AG04450 (cell line): Measurements from ENCODE around the gene SFI1. TPM values are rescaled to one million over a fixed set of nuclear protein-coding genes. Genes with fewer than 3 reads are reported as not detected.

Source experiments
- CTCF ChIA-PET: fragments of 300-600, 350-600 bp; formaldehyde crosslinking; extraction: SDS; loops from one replicate; lab custom pipeline; 2022; ENCODE audit warnings: antibody characterized with exemption, inconsistent platforms; lab: Charles Lee
- POLR2A ChIA-PET: fragments of 350-600 bp; formaldehyde crosslinking; extraction: SDS; loops from one replicate; lab custom pipeline; 2021; ENCODE audit warnings: antibody characterized with exemption, inconsistent platforms; lab: Yijun Ruan, JAX
- DNase-seq: peaks from one replicate; pipeline ENCODE4 v3.0.0-alpha.2; 2011; ENCODE audit warnings: low read depth, low spot score
- H3K27ac ChIP-seq: one replicate; pipeline ENCODE4 v1.5.1; 2012; ENCODE audit warnings: low read depth, low read length, control low read depth
- H3K27me3 ChIP-seq: one replicate; pipeline ENCODE4 v1.6.0; 2012; ENCODE audit warnings: low read length; ENCODE audit not compliant: control insufficient read depth, insufficient read depth
- H3K4me3 ChIP-seq: 2 replicates; pipeline ENCODE4 v1.5.1; 2011; ENCODE audit warnings: mild to moderate bottlenecking, low read depth, low read length, control low read depth
- H3K9me3 ChIP-seq: 2 replicates; pipeline ENCODE4 v1.5.1; 2012; ENCODE audit warnings: low read length; ENCODE audit not compliant: control insufficient read depth, insufficient read depth
- polyA plus RNA-seq: library from polyadenylated mRNA; depleted of rRNA; stranded (reverse); fragments of >200 nt; gene quantifications from 2 replicates; pipeline ENCODE4 v1.2.3, GENCODE V29; 2011
- TF ChIP-seq, protein P1 (sequence below): IDR thresholded peaks from 2 replicates; pipeline ENCODE4 v1.5.1; 2011; ENCODE audit warnings: low read depth, low read length, control low read depth, inconsistent platforms

Gene SFI1
- polyA plus RNA-seq, 1 experiment: 4.1 TPM

DNA sequence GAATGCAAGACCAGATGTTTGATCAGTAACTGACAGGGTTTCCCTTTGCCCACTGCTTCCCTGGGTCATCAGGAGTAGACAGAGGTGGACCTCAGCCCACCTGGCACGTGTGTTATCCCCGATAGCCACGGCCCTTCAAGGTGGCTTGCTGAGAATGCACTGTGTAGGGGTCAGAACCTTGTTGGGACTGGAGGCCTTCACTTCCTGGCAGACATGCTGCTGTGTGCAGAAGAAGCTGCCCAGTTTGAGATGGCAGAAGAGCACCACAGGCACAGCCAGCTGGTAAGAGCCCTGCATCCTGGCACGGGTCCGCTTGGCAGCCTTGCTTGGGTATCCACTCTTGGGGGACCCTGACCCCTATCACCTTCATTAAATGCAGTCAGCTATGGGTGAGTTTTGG, 81.8 kb downstream of the SFI1 start:
- Histone ChIP-seq H3K4me3 (no peak overlapping the region), H3K27me3 (no peaks in the 10 kb centered on the region), H3K9me3 (no peaks in the 10 kb centered on the region), H3K27ac (no peak overlapping the region)
- ChIA-PET POLR2A (no interaction called here), CTCF (no interaction called here)
- TF ChIP-seq, protein P1, sequence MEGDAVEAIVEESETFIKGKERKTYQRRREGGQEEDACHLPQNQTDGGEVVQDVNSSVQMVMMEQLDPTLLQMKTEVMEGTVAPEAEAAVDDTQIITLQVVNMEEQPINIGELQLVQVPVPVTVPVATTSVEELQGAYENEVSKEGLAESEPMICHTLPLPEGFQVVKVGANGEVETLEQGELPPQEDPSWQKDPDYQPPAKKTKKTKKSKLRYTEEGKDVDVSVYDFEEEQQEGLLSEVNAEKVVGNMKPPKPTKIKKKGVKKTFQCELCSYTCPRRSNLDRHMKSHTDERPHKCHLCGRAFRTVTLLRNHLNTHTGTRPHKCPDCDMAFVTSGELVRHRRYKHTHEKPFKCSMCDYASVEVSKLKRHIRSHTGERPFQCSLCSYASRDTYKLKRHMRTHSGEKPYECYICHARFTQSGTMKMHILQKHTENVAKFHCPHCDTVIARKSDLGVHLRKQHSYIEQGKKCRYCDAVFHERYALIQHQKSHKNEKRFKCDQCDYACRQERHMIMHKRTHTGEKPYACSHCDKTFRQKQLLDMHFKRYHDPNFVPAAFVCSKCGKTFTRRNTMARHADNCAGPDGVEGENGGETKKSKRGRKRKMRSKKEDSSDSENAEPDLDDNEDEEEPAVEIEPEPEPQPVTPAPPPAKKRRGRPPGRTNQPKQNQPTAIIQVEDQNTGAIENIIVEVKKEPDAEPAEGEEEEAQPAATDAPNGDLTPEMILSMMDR: no peak
- DNase-seq: no peak

DNA sequence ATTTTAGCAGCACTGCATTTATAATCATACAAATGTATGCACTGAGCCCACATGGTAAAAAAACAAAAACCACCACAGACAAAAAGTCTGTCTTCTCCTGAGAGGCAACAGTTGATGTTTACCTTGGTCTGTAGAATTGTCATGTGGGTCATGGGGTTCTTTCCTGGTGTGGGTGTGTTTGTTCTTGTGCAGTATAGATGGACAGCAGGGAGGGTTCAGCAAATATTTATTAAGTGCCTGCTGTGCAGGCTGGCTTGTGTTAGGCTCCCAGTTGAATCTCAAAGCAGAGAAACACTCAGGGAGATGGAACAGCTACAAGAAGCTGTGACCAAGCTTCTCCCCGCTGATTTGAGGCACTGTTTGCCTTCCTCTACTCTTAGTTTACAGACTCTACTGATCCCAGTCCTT, 83.5 kb downstream of the SFI1 start:
- ChIA-PET POLR2A (no interaction called here), CTCF (no interaction called here)
- Histone ChIP-seq H3K9me3 (no peaks in the 10 kb centered on the region), H3K27ac (no peak overlapping the region), H3K27me3 (no peaks in the 10 kb centered on the region), H3K4me3 (no peak overlapping the region)
- TF ChIP-seq, protein P1: no peak
- DNase-seq: no peak

DNA sequence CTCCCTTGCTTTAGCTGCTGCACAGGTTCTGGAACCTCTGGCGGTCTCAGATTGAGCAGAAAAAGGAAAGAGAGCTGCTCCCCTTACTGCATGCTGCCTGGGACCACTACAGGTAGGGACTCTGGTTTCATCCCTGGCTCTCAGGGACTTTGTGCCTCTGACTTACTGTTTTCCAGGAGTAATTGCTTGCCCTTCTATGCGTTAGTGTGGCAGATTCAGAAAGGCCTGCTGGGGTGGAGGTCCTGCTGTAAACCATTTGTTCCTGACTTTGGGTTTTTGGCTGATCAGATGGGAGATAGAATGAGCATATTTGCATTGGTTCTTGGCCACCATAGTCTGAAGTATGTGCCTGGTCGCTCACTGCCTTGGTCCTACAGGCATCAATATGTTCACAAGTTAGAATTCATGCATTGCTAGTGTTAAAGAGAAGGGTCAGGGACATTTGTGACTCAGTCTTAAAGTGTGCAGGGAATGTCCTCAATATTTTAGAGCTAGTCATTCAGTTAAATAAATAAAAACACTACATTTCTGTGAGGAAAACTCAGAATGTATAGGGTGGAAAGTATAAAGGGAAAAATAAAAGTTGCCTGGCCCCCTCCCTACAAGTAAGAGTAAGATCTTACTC, 87.6 kb downstream of the SFI1 start:
- Histone ChIP-seq H3K9me3 (no peaks in the 10 kb centered on the region), H3K4me3 (no peak overlapping the region), H3K27ac (no peak overlapping the region), H3K27me3 (no peaks in the 10 kb centered on the region)
- no peak for DNase-seq
- POLR2A ChIA-PET: interaction anchor here (1.0 to 1.1 kb wide), 2 partner anchors 18 to 47 kb away, joined by 4 to 5 read pairs; no protein-coding TSS in a partner anchor
- CTCF ChIA-PET: interaction anchor here (1.6 to 2.9 kb wide), 2 partner anchors 27 to 48 kb away, joined by 3 to 17 read pairs; no protein-coding TSS in a partner anchor
- TF ChIP-seq, protein P1: no peak

DNA sequence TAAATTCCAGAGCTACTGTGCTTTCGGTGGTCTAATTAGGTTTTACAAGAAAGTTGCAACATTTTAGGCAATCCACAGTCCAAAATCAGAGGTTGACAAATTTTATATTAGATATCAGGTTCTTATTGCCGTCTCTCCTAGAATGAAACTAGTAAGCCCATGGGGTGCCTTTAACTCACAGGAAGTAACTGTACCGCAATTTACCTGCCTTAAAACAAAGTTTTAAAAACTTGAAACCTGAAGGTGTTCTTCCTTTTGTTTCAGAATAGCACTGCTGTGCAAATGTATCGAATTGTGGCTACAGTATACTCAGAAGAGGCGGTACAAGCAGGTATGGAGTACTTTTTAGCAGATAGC, 88.4 kb downstream of the SFI1 start:
- Histone ChIP-seq H3K27ac (no peak overlapping the region), H3K4me3 (no peak overlapping the region), H3K9me3 (no peaks in the 10 kb centered on the region), H3K27me3 (no peaks in the 10 kb centered on the region)
- no peak for DNase-seq
- ChIA-PET CTCF (interaction anchor here (1.1 to 2.9 kb wide), 2 partner anchors 18 to 28 kb away, joined by 3 to 17 read pairs; no protein-coding TSS in a partner anchor), POLR2A (interaction anchor here (1.0 to 1.1 kb wide), 2 partner anchors 18 to 46 kb away, joined by 4 to 5 read pairs; no protein-coding TSS in a partner anchor)
- TF ChIP-seq, protein P1: no peak

DNA sequence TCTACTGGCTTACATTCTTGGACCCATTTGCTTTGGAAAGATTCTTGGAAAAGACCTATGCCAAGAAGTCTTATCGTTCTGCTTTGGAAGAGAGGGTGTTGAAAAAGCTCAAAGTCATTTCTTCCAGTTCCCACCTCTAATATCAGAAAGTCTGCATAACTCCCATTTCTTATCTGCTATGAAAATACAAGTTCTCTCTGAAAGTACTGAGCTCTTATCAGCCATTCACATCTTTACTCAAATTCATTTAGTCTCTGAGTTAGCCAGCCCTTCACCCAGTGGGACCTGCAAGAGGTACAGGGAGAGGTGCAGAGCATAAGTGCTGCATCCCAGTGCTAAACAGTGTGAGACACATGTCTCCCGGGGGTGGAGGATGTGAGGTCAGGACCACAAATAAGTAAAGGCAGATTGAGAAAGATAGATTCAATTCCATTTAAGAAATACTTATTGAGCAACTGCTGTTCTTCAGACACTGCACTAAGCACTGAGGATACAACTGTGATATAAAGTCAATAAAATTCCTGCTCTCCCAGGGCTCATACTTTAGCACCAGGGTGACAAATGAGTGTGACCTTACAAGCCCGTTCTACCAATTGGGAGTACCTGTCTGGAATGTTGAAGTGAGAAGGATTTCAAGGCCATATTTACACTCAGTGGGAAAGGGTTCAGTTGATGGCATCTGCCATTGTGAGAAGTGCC, 89.0 kb downstream of the SFI1 start:
- H3K9me3 ChIP-seq: no peaks in the 10 kb centered on the region
- no peak overlapping the region for H3K4me3 ChIP-seq
- no peak for DNase-seq
- POLR2A ChIA-PET: no interaction called here
- CTCF ChIA-PET: interaction anchor here (1.1 to 2.9 kb wide), 2 partner anchors 18 to 29 kb away, joined by 3 to 17 read pairs; no protein-coding TSS in a partner anchor
- TF ChIP-seq, protein P1: no peak
- H3K27ac ChIP-seq: no peak overlapping the region
- H3K27me3 ChIP-seq: no peaks in the 10 kb centered on the region
